GM19023 (cell line): ENCODE measurements around the gene LEKR1.
"Not testable (repeated sequence)": the region's sequence is repeated elsewhere in the genome, so short reads cannot be mapped to it uniquely, and the experiment has no call there.

Experiments
- ATAC-seq: cut with Tn5 transposase; IDR thresholded peaks from one replicate; pipeline ENCODE4 v1.9.1; 2021; ENCODE audit warnings: mild to moderate bottlenecking, moderate library complexity; ENCODE audit not compliant: unreplicated experiment

Gene LEKR1

GRCh38 chr3:156834435-156834834, 8.3 kb downstream of the LEKR1 start:
- ATAC-seq: no peak

DNA sequence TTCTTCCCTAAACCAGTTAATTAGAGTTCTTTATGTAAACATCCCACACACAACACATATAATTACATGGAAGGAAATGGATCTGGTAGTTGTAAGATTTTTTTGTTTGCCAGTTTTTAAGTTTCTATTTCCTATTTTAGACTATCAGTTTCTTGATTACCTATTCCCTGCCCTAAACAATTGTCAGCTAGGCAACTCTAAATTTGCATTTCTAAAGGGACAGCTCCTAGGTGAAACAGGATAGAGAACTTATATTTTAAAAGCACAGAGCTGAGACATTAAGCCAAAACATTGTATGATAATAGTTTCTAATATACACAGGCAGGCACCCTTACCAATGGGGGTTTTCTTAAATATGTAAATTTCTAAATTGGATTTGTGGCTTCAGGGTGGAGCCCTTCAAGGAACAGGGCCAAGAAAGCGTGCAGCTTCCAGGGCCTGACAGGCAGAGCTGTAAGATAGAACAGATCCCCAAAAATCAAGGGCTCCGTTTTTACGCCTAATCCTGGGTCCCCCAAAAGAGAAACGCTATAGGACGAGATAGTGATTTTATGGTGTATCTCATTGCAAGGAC, 8.9 kb downstream of the LEKR1 start:
- ATAC-seq: no peak

GRCh38 chr3:156836701-156837100, 10.5 kb downstream of the LEKR1 start:
- ATAC-seq: no peak

- no peak for ATAC-seq
Measured at GRCh38 chr3:156837115-156837514, 11.0 kb downstream of the LEKR1 start.

GRCh38 chr3:156838035-156838434, 11.9 kb downstream of the LEKR1 start:
- ATAC-seq: no peak

DNA sequence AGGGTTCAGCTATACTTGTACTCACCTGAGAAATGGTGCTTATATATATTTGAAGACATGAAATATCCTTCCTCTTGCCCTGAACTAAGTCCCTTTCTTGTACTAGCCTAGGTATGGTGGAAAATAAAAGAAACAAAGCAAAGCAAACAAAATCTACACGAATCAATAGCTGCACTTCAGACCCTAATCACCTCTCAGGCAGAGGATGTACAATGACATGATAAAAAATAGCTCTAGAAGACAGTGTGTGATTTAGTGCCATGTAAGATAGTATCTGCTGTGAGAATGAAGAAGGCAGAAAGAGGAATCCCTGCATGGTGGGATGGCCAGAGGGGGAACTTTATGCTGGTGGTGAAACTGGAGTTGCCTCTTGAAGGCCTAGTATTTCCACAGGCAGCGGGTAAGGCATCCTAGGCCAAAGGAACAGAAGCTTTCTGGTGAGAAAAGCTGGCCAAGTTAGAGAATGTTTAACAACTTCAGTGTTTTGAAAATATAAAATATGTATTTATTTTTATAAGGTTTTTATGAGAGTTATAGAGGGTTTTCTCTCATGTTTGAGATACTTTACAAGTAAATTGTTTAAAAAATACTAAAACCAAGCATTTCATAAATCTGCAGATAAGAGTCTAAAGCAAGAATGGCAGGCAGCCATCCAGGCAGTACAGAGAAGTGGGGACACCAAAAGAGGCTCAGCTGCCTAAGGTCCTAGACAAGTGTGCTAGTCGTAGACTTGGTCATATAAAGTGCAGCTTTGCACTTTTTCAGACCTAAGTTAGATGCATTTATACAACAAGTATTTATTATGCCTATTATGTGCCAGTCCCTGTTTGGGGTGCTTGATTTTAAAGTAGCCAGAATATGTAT, 14.9 kb downstream of the LEKR1 start:
- no peak for ATAC-seq

DNA sequence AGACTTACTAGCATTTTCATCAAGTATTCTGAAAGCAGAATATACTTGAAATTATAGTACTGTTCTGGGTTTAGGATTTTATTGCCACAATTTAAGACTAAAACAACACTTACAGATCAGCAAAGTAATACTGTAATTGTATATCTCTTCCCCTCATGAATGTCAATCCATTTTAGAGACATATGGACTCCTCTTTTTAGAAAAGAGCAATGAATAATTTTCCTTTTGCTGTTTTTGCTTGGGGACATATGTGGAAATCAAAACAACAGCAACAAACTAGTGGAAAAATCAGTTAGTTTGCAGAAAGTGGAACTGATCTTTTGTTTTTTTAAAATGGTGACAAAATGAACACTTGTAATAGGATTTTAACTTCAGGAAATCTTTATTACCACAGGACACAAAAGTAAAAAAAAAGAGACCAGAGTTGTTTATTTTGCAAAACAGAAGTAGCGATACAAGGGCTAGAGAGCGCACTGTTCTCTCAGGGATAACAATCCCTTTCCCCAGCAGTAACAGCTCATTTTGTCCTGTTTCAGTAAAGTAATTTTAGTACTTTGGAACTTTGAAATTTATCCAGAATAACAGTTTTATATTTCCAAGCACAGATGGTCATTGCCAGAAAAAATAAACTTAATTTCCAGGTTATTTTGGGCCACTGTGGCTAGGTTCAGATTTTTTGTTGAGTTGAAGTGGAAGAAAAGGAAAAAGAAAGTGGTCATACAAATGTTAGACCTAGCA, 17.1 kb downstream of the LEKR1 start:
- ATAC-seq: no peak

DNA sequence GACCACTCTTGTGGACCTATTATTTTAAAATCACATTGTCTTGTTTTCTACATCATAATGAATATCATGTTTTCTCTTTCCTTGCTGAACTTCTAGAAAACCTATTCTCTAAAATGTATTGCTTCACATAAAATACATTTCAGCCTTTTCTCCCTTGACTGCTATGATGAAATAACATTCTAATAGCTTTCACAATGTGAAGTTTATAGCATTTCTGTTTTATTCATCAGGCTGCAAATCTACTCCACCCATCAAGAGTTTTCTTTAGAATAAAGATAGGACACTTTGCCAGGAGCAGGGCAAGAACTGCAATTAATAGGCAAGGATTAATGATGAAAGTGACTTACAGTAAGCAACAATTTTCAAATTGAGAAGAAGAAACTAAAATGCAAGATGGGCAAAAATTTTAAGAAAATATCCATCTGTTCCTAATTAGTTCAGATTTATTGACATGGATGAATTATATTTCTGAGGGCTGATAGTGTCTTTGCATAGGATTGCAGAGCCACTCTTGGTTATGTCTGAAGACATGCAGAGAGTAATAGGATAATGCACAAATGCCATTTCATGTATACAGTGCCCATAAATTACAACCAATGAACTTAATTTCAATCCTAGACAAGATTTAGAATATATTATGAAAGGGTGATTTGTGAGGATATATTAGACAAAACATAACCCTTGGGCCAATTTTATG, 21.7 kb downstream of the LEKR1 start:
- ATAC-seq: no peak

DNA sequence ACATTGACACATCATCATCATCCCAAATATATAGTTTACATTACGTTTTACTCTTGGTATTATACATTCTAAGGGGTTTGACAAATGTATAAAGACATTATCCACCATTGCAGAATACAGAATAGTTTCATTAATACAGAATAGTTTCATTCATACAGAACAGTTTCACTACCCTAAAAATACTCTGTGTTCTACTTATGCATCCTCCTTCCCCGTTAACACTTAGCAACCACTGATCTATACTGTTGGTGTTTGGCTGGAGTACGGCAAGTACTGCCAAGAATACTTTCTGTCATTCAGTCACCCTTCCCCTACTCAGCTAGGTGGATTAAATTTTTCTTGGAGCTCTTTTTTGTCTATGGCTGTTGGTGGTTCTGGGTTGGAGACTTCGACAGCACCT, 33.4 kb downstream of the LEKR1 start:
- peak; percentile 87 for ATAC-seq

DNA sequence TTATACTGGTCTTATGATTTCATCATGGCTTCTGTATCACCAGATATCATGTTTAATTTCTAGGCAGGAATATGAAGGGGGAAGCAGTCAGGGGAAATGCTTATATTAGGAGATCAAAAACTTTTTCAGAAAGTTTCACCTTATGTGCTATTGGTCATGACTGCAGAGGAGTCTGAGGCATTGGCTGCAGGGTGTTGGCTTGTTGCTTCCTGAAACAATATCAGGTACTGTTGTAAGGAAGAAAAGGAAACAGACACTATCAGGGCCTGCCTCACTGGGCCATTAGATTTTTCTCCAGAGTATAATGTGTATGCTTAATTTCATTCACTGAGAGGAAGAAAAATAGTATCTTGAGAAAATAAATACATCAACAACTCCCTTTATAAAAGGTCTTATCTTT, 34.7 kb downstream of the LEKR1 start:
- ATAC-seq: no peak

DNA sequence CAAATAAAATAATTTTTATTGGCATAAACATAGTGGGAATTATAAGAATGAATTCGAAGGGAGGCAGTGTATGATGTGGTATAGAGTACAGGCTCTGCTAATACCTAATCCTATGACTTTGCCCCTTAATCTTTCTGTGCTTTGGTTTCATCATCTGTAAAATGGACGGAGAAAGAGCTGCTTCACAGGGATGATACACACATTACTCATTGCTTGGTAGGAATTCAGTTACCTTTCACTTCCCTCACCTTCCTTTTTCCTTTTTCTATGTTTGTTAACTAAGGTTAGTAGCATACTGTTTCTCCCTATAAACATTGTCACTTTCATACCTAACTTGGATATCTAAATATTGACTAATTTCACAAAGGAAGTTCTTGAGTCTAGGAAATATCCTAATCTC, 36.2 kb downstream of the LEKR1 start:
- no peak for ATAC-seq

GRCh38 chr3:156865732-156866131, 39.6 kb downstream of the LEKR1 start:
- ATAC-seq: no peak

DNA sequence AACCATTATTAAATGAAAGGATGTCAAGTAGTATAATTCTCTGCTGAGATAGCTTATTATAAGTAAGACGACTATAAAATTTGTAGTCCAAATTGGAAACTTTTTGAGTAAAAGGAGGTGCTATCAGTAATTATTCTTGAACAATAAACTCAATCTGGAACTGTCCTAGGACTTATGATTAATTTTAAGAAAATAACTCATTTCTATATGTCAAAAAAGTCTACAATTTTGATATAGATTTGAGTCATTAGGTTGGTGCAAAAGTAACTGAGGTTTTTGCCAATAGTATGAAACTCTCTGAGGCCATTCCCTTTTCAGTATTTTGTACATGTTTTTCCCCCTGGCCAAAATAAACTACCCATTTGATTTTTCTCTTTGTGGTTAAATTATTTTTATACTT, 41.0 kb downstream of the LEKR1 start:
- no peak for ATAC-seq

DNA sequence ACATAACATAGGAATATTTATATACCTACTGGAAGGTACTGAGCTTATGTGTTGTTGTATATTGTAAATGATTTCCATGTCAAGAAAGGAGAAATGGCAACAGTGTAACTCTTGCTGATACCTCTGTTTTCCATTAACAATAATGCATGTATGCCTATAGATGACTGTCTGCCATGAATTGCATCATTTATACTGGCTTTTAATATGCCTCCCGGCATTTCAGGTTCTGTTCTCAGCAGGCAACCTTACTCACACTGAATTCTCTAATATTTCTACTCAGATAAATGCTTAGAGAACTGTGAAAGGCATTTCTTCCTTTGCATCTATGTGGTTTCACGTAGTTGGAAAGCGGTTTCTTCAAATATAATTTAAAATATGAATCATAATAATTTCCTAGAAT, 41.8 kb downstream of the LEKR1 start:
- no peak for ATAC-seq

- no peak for ATAC-seq
Measured at GRCh38 chr3:156873906-156874305, 47.8 kb downstream of the LEKR1 start.

GRCh38 chr3:156879491-156879890, 53.3 kb downstream of the LEKR1 start:
- ATAC-seq: not testable (repeated sequence)

DNA sequence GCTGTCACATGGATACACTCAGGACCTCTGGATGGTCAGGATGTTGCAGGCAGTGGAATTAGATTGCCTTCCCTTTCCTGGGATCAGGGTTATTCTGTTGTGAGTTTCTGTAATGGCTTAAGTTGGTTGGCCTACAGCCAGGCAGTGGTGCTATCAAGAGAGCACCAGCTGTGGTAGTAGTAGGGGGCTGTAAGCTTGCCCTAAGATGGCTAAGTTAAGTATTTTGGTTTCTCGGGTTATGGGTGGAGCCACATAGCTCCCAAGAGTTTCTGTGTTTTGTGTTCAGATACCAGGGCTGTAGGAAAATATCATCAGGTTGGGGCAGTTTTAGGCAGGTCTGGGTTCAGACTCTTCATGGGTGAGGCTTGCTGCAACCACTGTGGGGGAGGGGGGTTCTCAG, 59.6 kb downstream of the LEKR1 start:
- no peak for ATAC-seq

GRCh38 chr3:156888176-156888575, 62.0 kb downstream of the LEKR1 start:
- no peak for ATAC-seq

GRCh38 chr3:156888576-156888975, 62.4 kb downstream of the LEKR1 start:
- ATAC-seq: no peak

- no peak for ATAC-seq
Measured at GRCh38 chr3:156892701-156893100, 66.5 kb downstream of the LEKR1 start.

DNA sequence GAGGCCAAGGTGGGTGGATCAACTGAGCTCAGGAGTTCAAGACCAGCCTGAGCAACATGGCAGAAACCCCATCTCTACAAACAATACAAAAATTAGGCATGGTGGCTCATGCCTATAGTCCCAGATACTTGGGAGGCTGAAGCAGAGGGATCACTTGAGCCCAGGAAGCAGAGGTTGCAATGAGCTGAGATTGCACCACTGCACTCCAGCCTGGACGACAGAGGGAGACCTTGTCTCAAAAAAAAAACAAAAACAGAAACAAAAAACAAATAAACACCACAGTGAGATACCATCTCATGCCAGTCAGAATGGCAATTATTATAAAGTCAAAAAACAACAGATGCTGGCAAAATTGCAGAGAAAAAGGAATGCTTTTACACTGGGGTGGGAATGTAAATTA, 69.2 kb downstream of the LEKR1 start:
- ATAC-seq: not testable (repeated sequence)
